Measurements from ENCODE around the gene ECHDC3. TPM values are rescaled to one million over a fixed set of nuclear protein-coding genes. Genes with fewer than 3 reads are reported as not detected.

The ECHDC3 gene
- total and polyA plus RNA-seq, 2 of the 13 experiments (the other 11 are each of a cell fraction or from before 2014, with no cell fraction given) = not detected

DNA sequence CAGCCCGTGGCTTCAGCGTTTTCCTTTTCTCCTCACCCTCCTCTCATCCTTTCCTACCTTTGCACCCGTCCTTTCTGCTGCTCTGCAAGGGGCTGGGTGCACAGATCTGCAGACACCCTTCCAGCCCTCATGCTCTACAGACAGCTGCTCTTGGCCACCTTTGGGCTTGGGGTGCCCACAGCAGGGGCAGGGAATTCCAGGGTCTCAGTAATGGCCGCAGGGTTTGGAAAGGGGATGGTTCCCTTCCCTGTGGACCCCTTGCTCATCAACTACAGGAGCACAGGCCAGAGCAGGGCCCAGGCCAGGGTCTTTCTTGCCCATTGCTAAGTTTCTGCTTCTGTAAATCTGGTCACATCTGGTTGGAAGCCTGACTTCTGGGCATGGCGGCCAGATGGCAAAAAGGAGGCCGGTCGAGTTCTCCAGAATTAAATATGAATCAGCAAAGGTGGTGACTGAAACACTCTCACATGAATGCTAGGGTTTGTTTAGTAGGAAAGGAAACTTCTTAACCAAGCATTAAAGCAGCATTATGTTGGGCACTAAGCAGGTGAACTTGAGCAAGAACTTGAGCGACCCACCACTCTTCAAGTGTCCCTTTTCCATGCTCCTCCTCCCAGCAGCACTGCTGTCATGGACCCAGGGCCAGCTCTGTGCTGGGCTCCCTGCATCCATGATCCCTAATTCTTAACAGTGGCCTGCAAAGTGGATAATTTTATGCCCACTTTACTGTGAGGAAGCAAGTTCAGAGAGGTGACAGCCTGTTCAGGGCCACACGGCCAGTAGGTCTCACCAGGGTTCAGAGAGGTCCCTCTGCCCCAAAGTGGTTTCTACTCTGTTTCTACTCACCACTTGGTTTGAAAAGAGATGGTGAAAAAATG, 1.5 kb downstream of the ECHDC3 start (continued):
- TF ChIP-seq NFIB (CRISPR knock-in tag; IDR thresholded peaks at IDR 0.05; ENCODE audit: borderline replicate concordance) = no peak
- TF ChIP-seq ARNT2 (CRISPR knock-in tag; IDR thresholded peaks at IDR 0.05; ENCODE audit: low read depth) = no peak
- TF ChIP-seq MLXIP (CRISPR knock-in tag; IDR thresholded peaks at IDR 0.05; ENCODE audit: borderline replicate concordance) = no peak
- no peak for TF ChIP-seq PAF1 (CRISPR knock-in tag; IDR thresholded peaks at IDR 0.05)
- no peak for TF ChIP-seq TBX2 (CRISPR knock-in tag; IDR thresholded peaks at IDR 0.05; ENCODE audit: borderline replicate concordance)

- TF ChIP-seq GLI4 (CRISPR knock-in tag; IDR thresholded peaks at IDR 0.05; ENCODE audit: borderline replicate concordance) (no peak), JARID2 (CRISPR knock-in tag; IDR thresholded peaks at IDR 0.05; ENCODE audit: insufficient replicate concordance) (no peak)
- CTCF ChIA-PET (ENCODE audit: low intra/inter-chr PET ratio, low total read pairs) = no interaction called here
- in situ Hi-C loops (cut with HindIII; ENCODE audit: extremely low pct_ligation_motif_present, low pct_unique_long_range_greater_than_20kb) (no loop called here), intact Hi-C loops (cut with micrococcal nuclease; ENCODE audit: unreplicated experiment) (no loop called here)
- H3K9ac ChIP-seq (ENCODE audit: insufficient read depth, low read depth, low read length) = no peak overlapping the region
- no peaks in the 10 kb centered on the region for H3K36me3 ChIP-seq (replicated peaks in 1 of 2; ENCODE audit: control insufficient read depth in 1 of 2, insufficient read depth in 2 of 2, low read length in 2 of 2)
- H3K4me3 ChIP-seq (replicated peaks in 1 of 3; ENCODE audit: insufficient read depth in 1 of 3, low read depth in 2 of 3, low read length in 3 of 3) = no peak overlapping the region
- 61% methylated on average over 3 of the region's 6 CpGs for WGBS (ENCODE audit: low lambda C conversion rate)
- peaks cover 33% of the 10 kb centered on the region for H3K4me1 ChIP-seq (ENCODE audit: insufficient read depth, low read length)
- ATAC-seq (no peak), DNase-seq (ENCODE audit: low spot score) (no peak), FAIRE-seq (no peak)
- H4K20me1 ChIP-seq (ENCODE audit: insufficient read depth, low read length) = no peaks in the 10 kb centered on the region
- no peak overlapping the region for H3K27ac ChIP-seq (ENCODE audit: extremely low read length, insufficient read depth, low read length)
- H3K27me3 ChIP-seq (ENCODE audit: control insufficient read depth in 1 of 2, insufficient read depth in 2 of 2, low read length in 2 of 2) = peaks cover 0 to 3% of the 10 kb centered on the region in 2 experiments; a peak in 2 of 5 replicates
- no peak overlapping the region for H3K4me2 ChIP-seq (ENCODE audit: low read depth, low read length)
- H3K9me3 ChIP-seq (ENCODE audit: low read length) = no peaks in the 10 kb centered on the region
- no peaks in the 10 kb centered on the region for H3K79me2 ChIP-seq (ENCODE audit: insufficient read depth, low read length)
- POLR2A ChIA-PET = no interaction called here
- no peak overlapping the region for H2AFZ ChIP-seq (ENCODE audit: low read length)
- no TSS peak for BruUV-seq (replicated peaks)
Measured at GRCh38 chr10:11745045-11745444, 2.9 kb downstream of the ECHDC3 start.

All from HepG2 (cell line).